Upper lobe of left lung (tissue), 6 donors: ENCODE results near the gene SERPINA6. TPM values are rescaled to one million over a fixed set of nuclear protein-coding genes. Genes with fewer than 3 reads are reported as not detected.

Experiments
- ATAC-seq, 2 donors: fragments of 200-7000 bp; cut with Tn5 transposase; one replicate each; pipeline ENCODE4 v1.9.1; 2022; ENCODE audit warnings: mild to moderate bottlenecking in 2 of 2, moderate library complexity in 2 of 2; ENCODE audit not compliant: low FRiP score in 2 of 2
- DNase-seq, 2 donors: peaks; one replicate each; pipeline ENCODE4 v3.0.0-alpha.2; 2019 to 2020
- H3K27ac ChIP-seq, 4 donors: fragments of 200-600 bp; sonication (generic); one replicate each; pipeline ENCODE4 v1.5.1; 2016 to 2019
- H3K27me3 ChIP-seq, 4 donors: fragments of 200-600 bp; sonication (generic); one replicate each; pipeline ENCODE4 v1.5.1; 2017 to 2019
- H3K36me3 ChIP-seq, 4 donors: fragments of 200-600 bp; sonication (generic); one replicate each; pipeline ENCODE4 v1.5.1; 2016 to 2019
- H3K4me1 ChIP-seq, 4 donors: fragments of 200-600 bp; sonication (generic); one replicate each; pipeline ENCODE4 v1.5.1; 2018 to 2019
- H3K4me3 ChIP-seq, 4 donors: fragments of 200-600 bp; sonication (generic); one replicate each; pipeline ENCODE4 v1.5.1; 2017 to 2019; ENCODE audit warnings: mild to moderate bottlenecking in 2 of 4, moderate library complexity in 1 of 4
- H3K9me3 ChIP-seq, 4 donors: fragments of 200-600 bp; sonication (generic); one replicate each; pipeline ENCODE4 v1.5.1; 2018 to 2019
- EP300 ChIP-seq, 4 donors: sonication (generic); formaldehyde crosslinking; IDR thresholded peaks; one replicate each; pipeline ENCODE4 v1.5.1; 2017; ENCODE audit warnings: antibody characterized with exemption in 4 of 4, control low read depth in 2 of 4
- POLR2A ChIP-seq, 4 donors: fragments of 450-650 bp; IDR thresholded peaks; one replicate each; pipeline ENCODE4 v1.5.1; 2016 to 2017; ENCODE audit warnings: antibody characterized with exemption in 4 of 4, mild to moderate bottlenecking in 2 of 4
- POLR2AphosphoS5 ChIP-seq, 2 donors: sonication (generic); formaldehyde crosslinking; IDR thresholded peaks; one replicate each; pipeline ENCODE4 v1.5.1; 2017; ENCODE audit warnings: antibody characterized with exemption in 2 of 2
- WGBS, 2 donors: methylation state at CpG; one replicate each; pipeline ENCODE4 v1.1.5; 2017 to 2018; 5-methylcytosine and 5-hydroxymethylcytosine counted together
- total RNA-seq, 6 donors: library from RNA; depleted of rRNA in 4 of 6; stranded (reverse); fragments of >200 nt in 4 of 6; gene quantifications; one replicate each; pipeline versions ENCODE4 v1.1.0 to v1.2.1, GENCODE V29; 2016 to 2021
- TF ChIP-seq, protein P1 (sequence below), 6 experiments: fragments of 450-650 bp in 4 of 6; fragments of 200-600 bp in 2 of 6; sonication (generic) in 2 of 6; IDR thresholded peaks; one replicate each; pipeline ENCODE4 v1.5.1; 2016 to 2019; ENCODE audit warnings: antibody characterized with exemption in 6 of 6
- donor health status: DM: no; HTN: no; CAD: no; lungs with moderate emphysema.
- donor health status: DM: no; HTN: yes; CAD: no; lungs with severe emphysema.

SERPINA6 gene
- total RNA-seq, 6 donors from 2014 or later = 0.46 to 0.51 (median 0.49) TPM; not detected in 3

DNA sequence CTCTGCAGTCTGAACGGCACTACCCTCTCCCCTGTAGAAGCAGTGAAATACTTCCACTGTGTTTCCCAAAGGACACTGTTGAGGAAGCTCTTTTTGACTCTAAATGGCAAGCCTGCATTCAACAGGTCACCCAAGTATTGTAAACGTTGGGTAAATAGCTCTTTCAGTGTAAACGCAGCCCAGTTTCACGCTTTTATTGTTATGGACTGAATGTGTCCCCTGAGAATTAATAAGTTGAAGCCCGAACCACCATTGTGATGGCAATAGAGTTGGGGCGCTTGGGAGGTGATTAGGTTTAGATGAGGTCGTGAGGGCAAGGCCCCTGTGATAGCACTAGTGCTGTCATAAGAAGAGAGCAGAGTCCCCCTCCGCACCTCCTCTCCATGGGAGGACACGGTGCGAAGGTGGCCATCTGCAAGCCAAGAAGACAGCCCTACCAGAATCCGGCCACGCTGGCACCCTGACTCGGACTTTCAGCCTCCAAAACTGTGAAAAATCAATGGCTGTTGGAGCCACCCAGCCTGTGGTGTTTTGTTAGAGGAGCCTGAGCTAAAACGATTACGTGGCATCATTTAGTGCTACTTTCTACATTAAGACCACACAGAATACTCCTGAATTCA is 31.1 kb downstream of the SERPINA6 start:
- TF ChIP-seq EP300 (IDR thresholded peaks at IDR 0.05) (no peak), POLR2AphosphoS5 (IDR thresholded peaks at IDR 0.05) (no peak), POLR2A (IDR thresholded peaks at IDR 0.05) (no peak)
- TF ChIP-seq, protein P1, sequence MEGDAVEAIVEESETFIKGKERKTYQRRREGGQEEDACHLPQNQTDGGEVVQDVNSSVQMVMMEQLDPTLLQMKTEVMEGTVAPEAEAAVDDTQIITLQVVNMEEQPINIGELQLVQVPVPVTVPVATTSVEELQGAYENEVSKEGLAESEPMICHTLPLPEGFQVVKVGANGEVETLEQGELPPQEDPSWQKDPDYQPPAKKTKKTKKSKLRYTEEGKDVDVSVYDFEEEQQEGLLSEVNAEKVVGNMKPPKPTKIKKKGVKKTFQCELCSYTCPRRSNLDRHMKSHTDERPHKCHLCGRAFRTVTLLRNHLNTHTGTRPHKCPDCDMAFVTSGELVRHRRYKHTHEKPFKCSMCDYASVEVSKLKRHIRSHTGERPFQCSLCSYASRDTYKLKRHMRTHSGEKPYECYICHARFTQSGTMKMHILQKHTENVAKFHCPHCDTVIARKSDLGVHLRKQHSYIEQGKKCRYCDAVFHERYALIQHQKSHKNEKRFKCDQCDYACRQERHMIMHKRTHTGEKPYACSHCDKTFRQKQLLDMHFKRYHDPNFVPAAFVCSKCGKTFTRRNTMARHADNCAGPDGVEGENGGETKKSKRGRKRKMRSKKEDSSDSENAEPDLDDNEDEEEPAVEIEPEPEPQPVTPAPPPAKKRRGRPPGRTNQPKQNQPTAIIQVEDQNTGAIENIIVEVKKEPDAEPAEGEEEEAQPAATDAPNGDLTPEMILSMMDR (IDR thresholded peaks at IDR 0.05) = no peak
- H3K27me3 ChIP-seq = no peaks in the 10 kb centered on the region
- H3K4me1 ChIP-seq = no peaks in the 10 kb centered on the region
- H3K27ac ChIP-seq = no peak overlapping the region
- no peaks in the 10 kb centered on the region for H3K9me3 ChIP-seq
- 85 to 87% methylated on average over 14 to 15 of the region's 15 CpGs for WGBS, 2 donors
- ATAC-seq = no peak
- H3K36me3 ChIP-seq = no peaks in the 10 kb centered on the region
- H3K4me3 ChIP-seq = no peak overlapping the region
- DNase-seq = no peak

DNA sequence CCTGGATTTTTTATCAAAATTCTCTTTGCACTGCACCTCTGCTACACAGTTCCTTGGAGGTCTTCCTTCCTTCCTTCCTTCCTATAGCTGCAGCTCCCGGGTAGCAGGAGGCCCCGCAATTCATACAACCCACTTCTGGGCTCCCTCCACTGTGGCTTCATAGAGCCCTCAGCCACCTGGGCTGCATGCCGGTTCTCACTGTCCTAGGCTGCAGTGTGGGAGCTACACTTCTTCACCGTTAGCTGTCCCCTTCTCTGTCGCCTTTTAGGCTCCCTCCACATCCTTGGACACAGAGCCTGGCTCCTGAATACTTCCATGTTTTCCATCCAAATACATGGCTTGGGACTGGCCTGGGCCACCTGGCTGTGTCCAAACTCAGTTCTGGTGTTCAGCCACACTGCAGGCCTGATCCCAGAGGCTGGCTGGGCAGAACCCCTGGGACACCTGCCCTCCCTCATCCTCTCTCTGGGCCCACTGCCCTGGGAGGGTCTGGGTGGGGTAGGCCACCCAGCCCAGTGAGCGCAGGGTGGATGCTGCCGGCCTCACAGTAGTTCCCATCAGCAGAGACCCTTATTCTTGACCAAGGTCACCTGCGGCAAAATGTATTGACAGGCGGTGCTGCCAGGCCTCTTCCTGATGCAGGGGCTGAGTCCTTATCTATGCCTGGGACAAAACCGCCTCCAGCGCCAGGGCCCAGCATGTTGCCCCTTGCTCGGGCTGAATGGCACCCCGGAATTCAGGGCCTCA is 31.8 kb downstream of the SERPINA6 start:
- H3K4me1 ChIP-seq = no peaks in the 10 kb centered on the region
- peak in 1 of 2 donors; percentile 36 for DNase-seq
- H3K27ac ChIP-seq = no peak overlapping the region
- H3K4me3 ChIP-seq = no peak overlapping the region
- WGBS, 2 donors = 68 to 87% methylated on average over 5 to 11 of the region's 13 CpGs
- TF ChIP-seq POLR2A (IDR thresholded peaks at IDR 0.05) (no peak), POLR2AphosphoS5 (IDR thresholded peaks at IDR 0.05) (no peak), EP300 (IDR thresholded peaks at IDR 0.05) (no peak)
- TF ChIP-seq, protein P1 (IDR thresholded peaks at IDR 0.05) = no peak
- H3K36me3 ChIP-seq = no peaks in the 10 kb centered on the region
- no peak for ATAC-seq
- H3K27me3 ChIP-seq = no peaks in the 10 kb centered on the region
- no peaks in the 10 kb centered on the region for H3K9me3 ChIP-seq

DNA sequence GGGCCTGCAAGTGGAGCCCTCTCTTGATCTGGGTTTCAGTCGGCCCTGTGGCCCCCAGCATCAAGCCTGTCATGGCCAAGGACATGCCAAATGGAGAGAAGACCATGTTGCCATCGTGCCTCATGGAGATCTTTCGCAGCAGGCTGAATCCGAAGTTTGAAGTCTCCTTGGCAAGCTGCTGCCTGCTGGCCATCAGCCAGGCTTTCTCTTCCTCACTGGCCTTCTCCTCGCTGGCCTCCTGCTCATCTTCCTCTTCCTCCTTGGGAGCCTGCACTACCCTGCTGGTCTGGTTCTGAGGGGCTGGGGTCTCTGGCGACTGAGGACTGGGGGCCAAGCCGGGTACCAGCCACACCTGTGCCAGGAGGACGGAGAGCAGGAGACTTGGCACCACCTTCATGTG is 32.9 kb downstream of the SERPINA6 start:
- H3K27ac ChIP-seq = no peak overlapping the region
- no peaks in the 10 kb centered on the region for H3K36me3 ChIP-seq
- 75 to 83% methylated on average over 5 to 8 of the region's 8 CpGs for WGBS, 2 donors
- DNase-seq (peak in 1 of 2 donors; percentile 36), ATAC-seq (no peak)
- H3K4me1 ChIP-seq = no peaks in the 10 kb centered on the region
- no peak for TF ChIP-seq EP300 (IDR thresholded peaks at IDR 0.05)
- no peak for TF ChIP-seq POLR2A (IDR thresholded peaks at IDR 0.05)
- TF ChIP-seq, protein P1 (IDR thresholded peaks at IDR 0.05) = no peak
- TF ChIP-seq POLR2AphosphoS5 (IDR thresholded peaks at IDR 0.05) = no peak
- no peak overlapping the region for H3K4me3 ChIP-seq
- no peaks in the 10 kb centered on the region for H3K27me3 ChIP-seq
- no peaks in the 10 kb centered on the region for H3K9me3 ChIP-seq

DNA sequence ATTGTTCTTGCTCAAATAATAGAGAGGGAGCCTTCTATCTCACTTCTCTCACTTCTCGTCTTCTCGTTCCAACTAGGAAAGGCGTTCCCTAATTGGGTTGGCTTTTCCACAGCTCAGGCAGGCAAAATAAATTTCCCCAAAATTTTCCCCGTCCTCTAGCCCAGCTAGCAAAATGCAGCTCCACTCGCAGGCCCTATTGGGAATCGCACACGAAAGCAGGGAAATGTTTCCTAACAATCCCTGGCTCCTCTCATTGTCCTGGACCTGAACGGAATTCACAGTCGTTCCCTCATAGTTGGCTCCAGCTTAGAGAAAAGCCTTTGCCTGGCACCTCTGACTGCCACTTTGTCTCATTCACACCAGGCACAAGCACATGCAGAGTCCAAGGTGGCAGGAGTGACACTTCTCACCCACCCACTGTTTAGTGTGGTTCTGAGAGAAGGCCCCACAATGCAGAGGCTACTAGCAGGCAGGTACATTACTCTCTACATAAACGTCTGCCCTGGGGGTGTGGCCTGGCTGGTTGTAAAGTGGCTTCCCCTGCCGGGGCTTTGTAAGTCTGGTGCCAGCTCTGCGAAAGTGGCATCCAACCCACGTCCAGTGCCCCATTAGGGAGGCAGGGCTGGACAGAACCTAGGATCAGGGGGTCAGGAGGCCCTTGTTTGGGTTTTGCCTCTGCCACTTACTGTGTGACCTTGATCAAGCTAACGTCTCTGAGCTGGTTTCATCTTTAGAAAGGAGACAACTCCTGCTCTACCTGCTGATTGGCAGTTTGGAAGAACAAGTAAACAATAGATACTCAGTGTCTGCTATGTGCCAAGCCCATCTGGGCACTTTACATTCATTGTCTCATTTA is 34.3 kb downstream of the SERPINA6 start:
- Histone ChIP-seq H3K36me3 (no peaks in the 10 kb centered on the region), H3K27me3 (no peaks in the 10 kb centered on the region), H3K4me1 (no peaks in the 10 kb centered on the region), H3K4me3 (no peak overlapping the region), H3K9me3 (no peaks in the 10 kb centered on the region), H3K27ac (no peak overlapping the region)
- no peak for ATAC-seq
- DNase-seq = no peak
- TF ChIP-seq POLR2A (IDR thresholded peaks at IDR 0.05) = no peak
- TF ChIP-seq, protein P1 (IDR thresholded peaks at IDR 0.05) = no peak
- TF ChIP-seq POLR2AphosphoS5 (IDR thresholded peaks at IDR 0.05) = no peak
- 59 to 77% methylated on average over 14 of the region's 14 CpGs for WGBS, 2 donors
